ENCODE measurements around the gene PNPLA3.
A peak's percentile ranks its signal among the peaks of the same experiment; 100 is the strongest.

Gene PNPLA3

GRCh38 chr22:43994416-43994815, 70.8 kb downstream of the PNPLA3 start:
- no peak for DNase-seq

- DNase-seq = no peak
Measured at GRCh38 chr22:43995057-43995685, 71.6 kb downstream of the PNPLA3 start.

GRCh38 chr22:43995798-43996169, 72.2 kb downstream of the PNPLA3 start:
- DNase-seq = no peak

GRCh38 chr22:43996170-43996980, 72.8 kb downstream of the PNPLA3 start:
- peak; percentile 69 for DNase-seq

GRCh38 chr22:43996981-43997265, 73.3 kb downstream of the PNPLA3 start:
- no peak for DNase-seq

Measured in activated naive CD4-positive, alpha-beta T cell treated with anti-CD3 and anti-CD28 coated beads, Interleukin-2, amount 50 U/mL, for 16 hours (primary cell).